ENCODE data around the gene SMIM45.

The SMIM45 gene

GRCh38 chr22:41907436-41908401 lies 44.2 kb upstream of the SMIM45 start:
- TF ChIP-seq CTCF (IDR thresholded peaks at IDR 0.05; ENCODE audit: low read depth, low read length, missing control alignments) = no peak
- no peak for DNase-seq (ENCODE audit: low read depth)
- no peak overlapping the region for H3K4me3 ChIP-seq (ENCODE audit: low read depth, low read length)
- in situ Hi-C loops (cut with HindIII; ENCODE audit: low sequenced_read_pairs) = no loop called here

GRCh38 chr22:41908411-41909309 lies 43.3 kb upstream of the SMIM45 start:
- DNase-seq (ENCODE audit: low read depth) = no peak
- no peak for TF ChIP-seq CTCF (IDR thresholded peaks at IDR 0.05; ENCODE audit: low read depth, low read length, missing control alignments)
- H3K4me3 ChIP-seq (ENCODE audit: low read depth, low read length) = no peak overlapping the region
- in situ Hi-C loops (cut with HindIII; ENCODE audit: low sequenced_read_pairs) = no loop called here

DNA sequence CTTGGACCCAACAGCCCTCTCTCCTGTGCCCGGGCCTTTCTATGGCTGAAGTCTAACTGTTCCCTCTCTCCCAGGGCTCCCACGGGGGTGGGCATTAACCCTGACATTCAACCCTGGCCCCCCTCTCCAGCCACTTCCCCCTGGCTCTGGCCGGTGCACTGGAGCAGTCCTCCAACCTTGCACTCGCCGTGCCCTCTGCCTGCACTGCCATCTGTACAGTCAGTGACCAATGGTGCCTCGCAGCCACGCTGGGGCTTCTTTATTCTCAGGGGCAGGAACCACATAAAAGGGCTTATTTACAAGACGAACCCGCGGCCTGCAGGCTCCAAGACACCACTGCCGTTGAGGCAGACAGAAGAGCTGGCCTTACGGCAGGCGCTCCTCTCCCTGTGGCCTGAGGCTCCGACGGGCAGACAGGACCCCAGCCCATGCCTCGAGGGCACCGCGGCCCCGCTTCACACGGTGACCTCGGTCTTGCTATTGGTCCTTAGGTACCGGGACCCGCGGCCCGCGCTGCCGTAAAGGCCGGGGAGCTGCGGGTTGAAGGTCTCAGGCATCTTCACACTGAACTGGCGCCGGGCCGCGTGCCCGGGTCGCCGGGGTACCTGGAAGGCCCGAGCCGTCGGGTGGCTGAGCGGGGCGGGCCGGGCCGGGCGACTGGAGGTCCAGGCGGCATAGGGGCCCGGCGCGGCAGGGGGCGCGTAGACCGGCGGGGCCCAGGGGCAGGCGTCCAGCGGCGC lies 42.5 kb upstream of the SMIM45 start:
- no peak for TF ChIP-seq CTCF (IDR thresholded peaks at IDR 0.05; ENCODE audit: low read depth, low read length, missing control alignments)
- in situ Hi-C loops (cut with HindIII; ENCODE audit: low sequenced_read_pairs) = no loop called here
- no peak for DNase-seq (ENCODE audit: low read depth)
- H3K4me3 ChIP-seq (ENCODE audit: low read depth, low read length) = no peak overlapping the region

- H3K4me3 ChIP-seq (ENCODE audit: low read depth, low read length) = no peak overlapping the region
- DNase-seq (ENCODE audit: low read depth) = no peak
- in situ Hi-C loops (cut with HindIII; ENCODE audit: low sequenced_read_pairs) = no loop called here
- TF ChIP-seq CTCF (IDR thresholded peaks at IDR 0.05; ENCODE audit: low read depth, low read length, missing control alignments) = no peak
Observed at GRCh38 chr22:41910050-41911000, 41.6 kb upstream of the SMIM45 start.

GRCh38 chr22:41911001-41911611 lies 40.8 kb upstream of the SMIM45 start:
- TF ChIP-seq CTCF (IDR thresholded peaks at IDR 0.05; ENCODE audit: low read depth, low read length, missing control alignments) = no peak
- no peak for DNase-seq (ENCODE audit: low read depth)
- in situ Hi-C loops (cut with HindIII; ENCODE audit: low sequenced_read_pairs) = no loop called here
- H3K4me3 ChIP-seq (ENCODE audit: low read depth, low read length) = no peak overlapping the region
